Dedifferentiated amniotic fluid mesenchymal stem cell (primary cell): ENCODE data around the gene FAM222A.

Experiments
- DNase-seq: peaks from one replicate; pipeline ENCODE4 v3.0.0-alpha.2; 2016; ENCODE audit errors: extremely low spot score

The FAM222A gene

DNA sequence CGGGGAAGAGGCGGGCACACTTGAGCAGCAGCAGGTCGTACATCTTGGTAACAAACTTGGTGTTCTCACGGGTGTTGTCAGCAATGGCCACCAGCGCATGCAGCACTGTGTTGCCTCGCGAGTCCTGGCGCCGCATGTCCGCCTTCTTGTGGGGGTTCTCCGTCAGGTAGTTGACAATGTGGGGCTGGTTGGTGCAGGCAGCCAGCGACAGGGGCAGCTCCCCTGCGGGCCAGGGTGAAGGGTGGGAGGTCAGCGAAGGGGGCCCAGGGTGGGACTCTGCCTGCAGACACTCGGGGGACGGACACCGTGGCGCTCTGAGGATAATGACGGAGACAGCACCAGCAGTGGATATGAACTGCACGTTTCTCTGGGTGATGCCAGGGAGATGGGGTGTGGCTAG, 85.1 kb downstream of the FAM222A start:
- no peak for DNase-seq

- DNase-seq, result no peak
These were observed 86.9 kb downstream of the FAM222A start for GRCh38 chr12:109800536-109800935.

GRCh38 chr12:109802828-109803227, 89.2 kb downstream of the FAM222A start:
- no peak for DNase-seq

GRCh38 chr12:109803678-109804077, 90.1 kb downstream of the FAM222A start:
- DNase-seq, result no peak

- peak; percentile 43 for DNase-seq
These were observed 91.5 kb downstream of the FAM222A start for GRCh38 chr12:109804820-109805761.

GRCh38 chr12:109807954-109808643, 94.5 kb downstream of the FAM222A start:
- no peak for DNase-seq

DNA sequence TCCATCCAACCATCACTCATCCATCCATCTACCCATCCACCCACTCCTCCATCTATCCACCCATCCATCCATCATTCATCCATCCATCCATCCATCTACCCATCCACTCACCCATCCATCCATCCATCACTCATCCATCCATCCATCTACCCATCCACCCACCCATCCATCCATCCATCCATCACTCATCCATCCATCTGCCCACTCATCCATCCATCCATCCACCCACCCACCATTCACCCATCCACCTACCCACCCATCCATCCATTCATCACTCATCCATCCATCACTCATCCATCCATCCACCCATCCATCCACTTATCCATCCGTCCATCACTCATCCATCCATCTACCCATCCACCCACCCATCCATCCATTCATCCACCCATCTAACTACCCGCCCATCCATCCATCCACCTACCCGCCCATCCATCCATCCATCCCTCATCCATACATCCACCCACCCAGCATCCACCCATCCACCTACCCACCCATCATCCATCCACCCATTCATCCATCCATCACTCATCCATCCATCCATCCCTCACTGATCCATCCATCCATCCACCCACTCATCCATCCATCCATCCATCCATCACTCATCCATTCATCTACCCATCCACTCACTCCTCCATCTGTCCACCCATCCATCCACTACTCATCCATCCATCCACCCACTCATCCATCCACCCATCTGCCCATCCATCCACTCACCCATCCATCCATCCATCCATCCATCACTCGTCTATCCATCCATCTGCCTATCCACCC, 95.4 kb downstream of the FAM222A start:
- DNase-seq, result no peak

DNA sequence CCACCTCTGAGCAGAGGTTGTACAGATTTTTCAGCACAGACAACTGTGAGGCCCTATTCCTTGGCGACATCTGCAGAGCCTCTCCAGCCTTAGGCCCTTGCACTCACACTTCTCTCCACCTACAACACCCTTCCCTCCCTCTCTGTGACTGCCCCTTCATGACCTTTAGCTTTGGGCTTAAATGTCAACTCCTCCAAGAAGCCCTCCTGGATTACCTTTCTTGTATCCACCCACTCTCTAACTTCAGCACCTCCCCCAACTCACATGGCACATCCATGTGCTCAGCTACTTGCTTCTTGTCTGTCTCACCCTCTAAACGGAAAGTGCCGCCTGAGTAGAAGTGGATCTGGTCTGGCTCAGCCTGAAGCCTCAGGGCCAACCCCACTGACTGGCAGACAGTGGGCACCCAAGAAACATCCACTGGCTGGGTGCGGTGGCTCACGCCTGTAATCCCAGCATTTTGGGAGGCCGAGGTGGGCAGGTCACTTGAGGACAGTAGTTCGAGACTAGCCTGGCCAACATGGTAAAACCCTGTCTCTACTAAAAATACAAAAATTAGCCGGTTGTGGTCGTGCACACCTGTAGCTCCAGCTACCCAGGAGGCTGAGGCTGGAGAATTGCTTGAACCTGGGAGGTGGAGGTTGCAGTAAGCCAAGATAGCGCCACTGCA, 97.5 kb downstream of the FAM222A start:
- no peak for DNase-seq

GRCh38 chr12:109811624-109811995, 98.0 kb downstream of the FAM222A start:
- no peak for DNase-seq

DNA sequence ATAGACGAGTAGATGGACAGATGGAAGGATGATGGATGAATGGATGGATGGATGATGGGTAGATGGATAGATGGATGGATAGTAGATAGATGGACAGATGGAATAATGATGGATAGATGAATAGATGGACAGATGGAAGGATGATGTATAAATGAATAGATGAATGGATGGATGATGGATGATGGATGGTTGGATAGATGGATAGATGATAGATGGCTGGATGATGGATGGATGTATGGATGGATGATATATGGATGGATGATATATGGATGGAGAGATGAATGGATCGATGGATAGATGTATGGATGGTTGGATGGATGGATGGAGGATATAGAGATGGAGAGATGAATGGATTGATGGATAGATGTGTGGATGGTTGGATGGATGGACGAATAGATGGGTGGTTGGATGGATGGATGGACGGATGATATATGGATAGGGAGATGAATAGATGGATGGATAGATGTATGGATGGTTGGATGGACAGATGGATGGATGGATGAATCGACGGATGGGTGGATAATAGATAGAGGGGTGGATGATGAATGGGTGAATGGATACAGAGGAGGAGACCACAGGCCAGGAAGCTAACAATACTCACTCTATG, 100.3 kb downstream of the FAM222A start:
- no peak for DNase-seq

- no peak for DNase-seq
These were observed 101.0 kb downstream of the FAM222A start for GRCh38 chr12:109814600-109815150.

- DNase-seq, result no peak
These were observed 101.6 kb downstream of the FAM222A start for GRCh38 chr12:109815225-109815624.

GRCh38 chr12:109815757-109816617, 102.4 kb downstream of the FAM222A start:
- no peak for DNase-seq

GRCh38 chr12:109816870-109817269, 103.2 kb downstream of the FAM222A start:
- no peak for DNase-seq

GRCh38 chr12:109817627-109818231, 104.1 kb downstream of the FAM222A start:
- DNase-seq, result no peak

- DNase-seq, result no peak
These were observed 104.6 kb downstream of the FAM222A start for GRCh38 chr12:109818253-109818652.

GRCh38 chr12:109818905-109819500, 105.4 kb downstream of the FAM222A start:
- peak; percentile 79 for DNase-seq
